ENCODE results near the gene TBKBP1. TPM values are rescaled to one million over a fixed set of nuclear protein-coding genes. Genes with fewer than 3 reads are reported as not detected.

TBKBP1 gene
- total RNA-seq, 1 experiment from 2014 or later: 3.3 TPM

GRCh38 chr17:47651704-47652103 is 42.3 kb upstream of the TBKBP1 start:
- no peak for DNase-seq
- Histone ChIP-seq H3K9me3 (ENCODE audit: insufficient read depth, low read depth) (no peaks in the 10 kb centered on the region), H3K4me1 (replicated peaks; ENCODE audit: insufficient read depth) (peaks cover 20% of the 10 kb centered on the region), H3K27ac (no peak overlapping the region), H3F3A (ENCODE audit: insufficient read depth, low read depth) (peaks cover 54% of the 10 kb centered on the region), H3K27me3 (ENCODE audit: insufficient read depth, low read depth) (no peaks in the 10 kb centered on the region), H3K4me3 (peak overlapping the region; percentile 98), H2AFZ (no peak overlapping the region), H3K79me2 (ENCODE audit: low read depth) (peaks cover 75% of the 10 kb centered on the region), H4K20me1 (ENCODE audit: insufficient read depth) (peaks cover 50% of the 10 kb centered on the region), H3K9me2 (ENCODE audit: insufficient read depth) (no peaks in the 10 kb centered on the region), H3K36me3 (ENCODE audit: low read depth) (peaks cover 50% of the 10 kb centered on the region), H3K4me2 (peak overlapping the region; percentile 92)
- ChIA-PET CTCF (no interaction called here), POLR2A (ENCODE audit: unreplicated experiment) (no interaction called here)
- intact Hi-C loops (cut with micrococcal nuclease; ENCODE audit: unreplicated experiment): no loop called here
- TSS peak; percentile 47 for BruUV-seq (replicated peaks)
- no peak for TF ChIP-seq CTCF (conservative IDR thresholded peaks at IDR 0.05)
- no peak for TF ChIP-seq EZH2 (IDR thresholded peaks at IDR 0.05; ENCODE audit: low read depth)

GRCh38 chr17:47652570-47652969 is 41.4 kb upstream of the TBKBP1 start:
- Histone ChIP-seq H4K20me1 (ENCODE audit: insufficient read depth) (peaks cover 59% of the 10 kb centered on the region), H3K79me2 (ENCODE audit: low read depth) (peaks cover 82% of the 10 kb centered on the region), H3K4me3 (no peak overlapping the region), H2AFZ (no peak overlapping the region), H3K36me3 (ENCODE audit: low read depth) (peaks cover 59% of the 10 kb centered on the region), H3K27ac (no peak overlapping the region), H3K27me3 (ENCODE audit: insufficient read depth, low read depth) (no peaks in the 10 kb centered on the region), H3F3A (ENCODE audit: insufficient read depth, low read depth) (peaks cover 59% of the 10 kb centered on the region), H3K9me2 (ENCODE audit: insufficient read depth) (no peaks in the 10 kb centered on the region), H3K4me1 (replicated peaks; ENCODE audit: insufficient read depth) (peaks cover 20% of the 10 kb centered on the region), H3K4me2 (peak overlapping the region; percentile 0; the same call in 1 of the 2 replicates), H3K9me3 (ENCODE audit: insufficient read depth, low read depth) (no peaks in the 10 kb centered on the region)
- intact Hi-C loops (cut with micrococcal nuclease; ENCODE audit: unreplicated experiment): no loop called here
- POLR2A ChIA-PET (ENCODE audit: unreplicated experiment): no interaction called here
- no peak for TF ChIP-seq CTCF (conservative IDR thresholded peaks at IDR 0.05)
- no peak for TF ChIP-seq EZH2 (IDR thresholded peaks at IDR 0.05; ENCODE audit: low read depth)
- CTCF ChIA-PET: no interaction called here
- BruUV-seq (replicated peaks): no TSS peak
- DNase-seq: no peak

- H3K36me3 ChIP-seq (ENCODE audit: low read depth): peaks cover 67% of the 10 kb centered on the region
- peaks cover 20% of the 10 kb centered on the region for H3K4me1 ChIP-seq (replicated peaks; ENCODE audit: insufficient read depth)
- DNase-seq: no peak
- no TSS peak for BruUV-seq (replicated peaks)
- H3K27ac ChIP-seq: no peak overlapping the region
- no peak overlapping the region for H3K4me2 ChIP-seq
- H3K4me3 ChIP-seq: no peak overlapping the region
- H3F3A ChIP-seq (ENCODE audit: insufficient read depth, low read depth): peaks cover 60% of the 10 kb centered on the region
- intact Hi-C loops (cut with micrococcal nuclease; ENCODE audit: unreplicated experiment): no loop called here
- ChIA-PET CTCF (no interaction called here), POLR2A (ENCODE audit: unreplicated experiment) (no interaction called here)
- no peaks in the 10 kb centered on the region for H3K9me2 ChIP-seq (ENCODE audit: insufficient read depth)
- H3K79me2 ChIP-seq (ENCODE audit: low read depth): peaks cover 82% of the 10 kb centered on the region
- H3K27me3 ChIP-seq (ENCODE audit: insufficient read depth, low read depth): no peaks in the 10 kb centered on the region
- no peaks in the 10 kb centered on the region for H3K9me3 ChIP-seq (ENCODE audit: insufficient read depth, low read depth)
- H2AFZ ChIP-seq: no peak overlapping the region
- peaks cover 68% of the 10 kb centered on the region for H4K20me1 ChIP-seq (ENCODE audit: insufficient read depth)
- no peak for TF ChIP-seq CTCF (conservative IDR thresholded peaks at IDR 0.05)
These were observed 40.5 kb upstream of the TBKBP1 start for GRCh38 chr17:47653442-47653841.

Data from PC-9 (cell line).